Neural crest cell (in vitro differentiated cells): Measurements from ENCODE around the gene GAD1. TPM values are rescaled to one million over a fixed set of nuclear protein-coding genes. Genes with fewer than 3 reads are reported as not detected.

Source experiments
- DNase-seq: peaks from one replicate; pipeline ENCODE4 v3.0.0; 2021; ENCODE audit warnings: low read depth, mixed read lengths, low spot score
- H3K27ac Mint-ChIP-seq: one replicate; pipeline ENCODE4 v1.8.0; 2021; ENCODE audit warnings: mild to moderate bottlenecking, mixed read lengths; ENCODE audit not compliant: unreplicated experiment
- H3K27me3 Mint-ChIP-seq: 2 replicates; pipeline ENCODE4 v1.8.0; 2021; ENCODE audit warnings: low read depth, mild to moderate bottlenecking, mixed read lengths
- H3K36me3 Mint-ChIP-seq: 2 replicates; pipeline ENCODE4 v1.8.0; 2021; ENCODE audit warnings: low read depth, mild to moderate bottlenecking, mixed read lengths
- H3K4me1 Mint-ChIP-seq: 2 replicates; pipeline ENCODE4 v1.8.0; 2021; ENCODE audit warnings: mixed read lengths
- H3K4me3 Mint-ChIP-seq: one replicate; pipeline ENCODE4 v1.8.0; 2021; ENCODE audit warnings: mild to moderate bottlenecking, mixed read lengths
- H3K9me3 Mint-ChIP-seq: 2 replicates; pipeline ENCODE4 v1.8.0; 2021; ENCODE audit warnings: mixed read lengths
- total RNA-seq: library from RNA; stranded (reverse); gene quantifications from 2 replicates; pipeline ENCODE4 v1.2.1, GENCODE V29; 2021
- TF ChIP-seq, protein P1 (sequence below): fragments of 200-600 bp; sonication (generic); conservative IDR thresholded peaks from 2 replicates; pipeline ENCODE4 v1.5.0; 2021; ENCODE audit warnings: antibody characterized with exemption, mild to moderate bottlenecking

Gene GAD1
- total RNA-seq, 1 donor from 2014 or later: 0.82 TPM

- Mint-ChIP-seq H3K4me1 (peaks cover 13% of the 10 kb centered on the region), H3K27ac (no peak overlapping the region), H3K27me3 (peaks cover 28% of the 10 kb centered on the region), H3K9me3 (no peaks in the 10 kb centered on the region), H3K36me3 (no peaks in the 10 kb centered on the region), H3K4me3 (peak overlapping the region; percentile 58)
- no peak for DNase-seq
- TF ChIP-seq, protein P1, sequence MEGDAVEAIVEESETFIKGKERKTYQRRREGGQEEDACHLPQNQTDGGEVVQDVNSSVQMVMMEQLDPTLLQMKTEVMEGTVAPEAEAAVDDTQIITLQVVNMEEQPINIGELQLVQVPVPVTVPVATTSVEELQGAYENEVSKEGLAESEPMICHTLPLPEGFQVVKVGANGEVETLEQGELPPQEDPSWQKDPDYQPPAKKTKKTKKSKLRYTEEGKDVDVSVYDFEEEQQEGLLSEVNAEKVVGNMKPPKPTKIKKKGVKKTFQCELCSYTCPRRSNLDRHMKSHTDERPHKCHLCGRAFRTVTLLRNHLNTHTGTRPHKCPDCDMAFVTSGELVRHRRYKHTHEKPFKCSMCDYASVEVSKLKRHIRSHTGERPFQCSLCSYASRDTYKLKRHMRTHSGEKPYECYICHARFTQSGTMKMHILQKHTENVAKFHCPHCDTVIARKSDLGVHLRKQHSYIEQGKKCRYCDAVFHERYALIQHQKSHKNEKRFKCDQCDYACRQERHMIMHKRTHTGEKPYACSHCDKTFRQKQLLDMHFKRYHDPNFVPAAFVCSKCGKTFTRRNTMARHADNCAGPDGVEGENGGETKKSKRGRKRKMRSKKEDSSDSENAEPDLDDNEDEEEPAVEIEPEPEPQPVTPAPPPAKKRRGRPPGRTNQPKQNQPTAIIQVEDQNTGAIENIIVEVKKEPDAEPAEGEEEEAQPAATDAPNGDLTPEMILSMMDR: no peak
Observed at GRCh38 chr2:170774074-170774473, 42.6 kb upstream of the GAD1 start.

- no peak overlapping the region for H3K27ac Mint-ChIP-seq
- DNase-seq: no peak
Observed at GRCh38 chr2:170778900-170779299, 37.8 kb upstream of the GAD1 start.

DNA sequence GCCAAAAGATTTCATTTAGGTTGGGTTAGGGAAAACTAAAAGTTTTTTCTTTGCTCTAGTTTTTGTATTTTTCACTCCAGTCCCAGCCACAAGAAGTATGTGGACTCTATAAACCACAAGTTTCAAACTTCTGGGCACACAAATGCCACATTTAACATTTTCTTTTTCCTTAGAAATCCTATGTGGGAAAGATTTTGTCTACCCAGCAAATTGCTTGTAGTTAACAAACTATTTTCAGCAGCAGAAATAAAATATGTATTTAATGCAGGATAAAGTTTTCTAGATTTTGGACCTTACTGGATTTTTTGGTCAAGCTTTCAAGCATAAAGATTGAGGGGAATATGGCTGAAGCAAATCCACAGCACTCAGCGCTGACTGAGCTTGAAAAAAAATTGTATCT lies 37.4 kb upstream of the GAD1 start:
- Mint-ChIP-seq H3K4me1 (no peaks in the 10 kb centered on the region), H3K27me3 (no peaks in the 10 kb centered on the region), H3K36me3 (no peaks in the 10 kb centered on the region), H3K27ac (no peak overlapping the region), H3K4me3 (no peak overlapping the region), H3K9me3 (no peaks in the 10 kb centered on the region)
- DNase-seq: no peak
- TF ChIP-seq, protein P1: no peak

More at GRCh38 chr2:170778900-170779299, 37.8 kb upstream of the GAD1 start:
- H3K36me3 Mint-ChIP-seq: no peaks in the 10 kb centered on the region
- H3K9me3 Mint-ChIP-seq: no peaks in the 10 kb centered on the region
- peaks cover 4% of the 10 kb centered on the region for H3K27me3 Mint-ChIP-seq
- no peaks in the 10 kb centered on the region for H3K4me1 Mint-ChIP-seq
- H3K4me3 Mint-ChIP-seq: no peak overlapping the region
- TF ChIP-seq, protein P1: no peak

DNA sequence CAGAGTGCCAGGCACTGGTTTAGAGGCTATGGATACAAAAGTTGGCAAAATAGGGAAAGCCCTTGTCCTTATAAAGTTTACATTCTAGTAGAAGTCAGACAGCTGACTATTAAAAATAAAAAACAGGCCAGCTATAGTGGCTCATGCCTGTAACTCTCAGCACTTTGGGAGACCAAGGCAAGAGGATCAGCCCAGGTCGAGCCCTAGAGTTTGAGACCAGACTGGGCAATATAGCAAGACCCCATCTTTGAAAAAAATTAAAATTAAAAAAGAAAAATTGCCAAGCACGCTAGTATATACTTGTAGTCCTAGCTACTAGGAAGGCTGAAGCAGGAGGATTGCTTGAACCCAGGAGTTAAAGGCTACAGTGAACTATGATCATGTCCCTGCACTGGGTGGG lies 34.0 kb upstream of the GAD1 start:
- TF ChIP-seq, protein P1: no peak
- Mint-ChIP-seq H3K9me3 (no peaks in the 10 kb centered on the region), H3K4me3 (no peak overlapping the region), H3K27me3 (peaks cover 4% of the 10 kb centered on the region), H3K36me3 (no peaks in the 10 kb centered on the region), H3K4me1 (no peaks in the 10 kb centered on the region), H3K27ac (no peak overlapping the region)
- no peak for DNase-seq

DNA sequence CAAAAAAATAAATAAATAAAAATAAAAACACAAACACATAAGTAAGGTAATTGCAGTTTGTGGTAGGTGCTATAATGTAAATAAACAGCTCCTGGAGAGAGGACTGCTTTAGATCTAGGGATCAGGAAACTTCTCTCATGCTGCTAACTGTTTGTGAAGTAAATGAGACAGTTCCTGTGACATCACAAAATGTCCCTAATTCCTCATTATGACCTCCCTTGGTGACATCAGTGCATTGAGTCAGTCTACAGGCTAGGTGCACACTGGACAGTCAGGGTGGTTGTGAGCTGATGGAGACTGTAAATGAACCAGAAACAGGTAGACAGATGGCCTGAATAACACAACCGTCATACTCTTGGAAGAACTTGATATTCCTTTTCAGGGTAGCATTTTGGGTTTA lies 33.1 kb upstream of the GAD1 start:
- Mint-ChIP-seq H3K9me3 (no peaks in the 10 kb centered on the region), H3K27ac (no peak overlapping the region), H3K4me3 (no peak overlapping the region), H3K4me1 (no peaks in the 10 kb centered on the region), H3K36me3 (no peaks in the 10 kb centered on the region), H3K27me3 (peaks cover 5% of the 10 kb centered on the region)
- TF ChIP-seq, protein P1: no peak
- DNase-seq: no peak

DNA sequence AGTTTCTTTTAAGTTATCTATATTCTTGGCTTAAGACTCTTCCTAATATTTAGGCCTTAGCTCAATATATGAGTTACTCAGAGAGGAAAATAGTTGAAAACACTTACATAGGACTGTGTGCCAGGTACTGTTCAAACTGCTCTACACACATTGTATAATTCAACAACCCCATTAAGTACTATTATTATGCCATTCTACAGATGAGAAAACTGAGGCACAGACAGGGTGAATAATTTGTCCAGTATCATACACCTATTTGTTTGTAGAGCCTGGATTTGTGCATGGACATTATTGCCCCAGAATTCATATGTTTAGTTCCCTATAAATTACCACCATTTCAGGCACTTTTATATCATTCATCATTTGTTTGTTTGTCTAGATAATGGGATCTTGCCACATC lies 17.7 kb upstream of the GAD1 start:
- no peaks in the 10 kb centered on the region for H3K9me3 Mint-ChIP-seq
- peaks cover 17% of the 10 kb centered on the region for H3K27me3 Mint-ChIP-seq
- DNase-seq: no peak
- no peaks in the 10 kb centered on the region for H3K36me3 Mint-ChIP-seq
- H3K4me1 Mint-ChIP-seq: no peaks in the 10 kb centered on the region
- no peak overlapping the region for H3K4me3 Mint-ChIP-seq
- no peak overlapping the region for H3K27ac Mint-ChIP-seq
- TF ChIP-seq, protein P1: no peak
